ENCODE measurements around the gene MALRD1.
"Not testable (repeated sequence)": the region's sequence is repeated elsewhere in the genome, so short reads cannot be mapped to it uniquely, and the experiment has no call there.

MALRD1 gene

GRCh38 chr10:19497026-19497425 lies 448.4 kb downstream of the MALRD1 start:
- DNase-seq (ENCODE audit: low read depth) = no peak

- no peak for DNase-seq (ENCODE audit: low read depth)
Observed at GRCh38 chr10:19498393-19499290, 450.0 kb downstream of the MALRD1 start.

GRCh38 chr10:19499291-19499770 lies 450.7 kb downstream of the MALRD1 start:
- DNase-seq (ENCODE audit: low read depth) = no peak

GRCh38 chr10:19500959-19501358 lies 452.4 kb downstream of the MALRD1 start:
- no peak for DNase-seq (ENCODE audit: low read depth)

DNA sequence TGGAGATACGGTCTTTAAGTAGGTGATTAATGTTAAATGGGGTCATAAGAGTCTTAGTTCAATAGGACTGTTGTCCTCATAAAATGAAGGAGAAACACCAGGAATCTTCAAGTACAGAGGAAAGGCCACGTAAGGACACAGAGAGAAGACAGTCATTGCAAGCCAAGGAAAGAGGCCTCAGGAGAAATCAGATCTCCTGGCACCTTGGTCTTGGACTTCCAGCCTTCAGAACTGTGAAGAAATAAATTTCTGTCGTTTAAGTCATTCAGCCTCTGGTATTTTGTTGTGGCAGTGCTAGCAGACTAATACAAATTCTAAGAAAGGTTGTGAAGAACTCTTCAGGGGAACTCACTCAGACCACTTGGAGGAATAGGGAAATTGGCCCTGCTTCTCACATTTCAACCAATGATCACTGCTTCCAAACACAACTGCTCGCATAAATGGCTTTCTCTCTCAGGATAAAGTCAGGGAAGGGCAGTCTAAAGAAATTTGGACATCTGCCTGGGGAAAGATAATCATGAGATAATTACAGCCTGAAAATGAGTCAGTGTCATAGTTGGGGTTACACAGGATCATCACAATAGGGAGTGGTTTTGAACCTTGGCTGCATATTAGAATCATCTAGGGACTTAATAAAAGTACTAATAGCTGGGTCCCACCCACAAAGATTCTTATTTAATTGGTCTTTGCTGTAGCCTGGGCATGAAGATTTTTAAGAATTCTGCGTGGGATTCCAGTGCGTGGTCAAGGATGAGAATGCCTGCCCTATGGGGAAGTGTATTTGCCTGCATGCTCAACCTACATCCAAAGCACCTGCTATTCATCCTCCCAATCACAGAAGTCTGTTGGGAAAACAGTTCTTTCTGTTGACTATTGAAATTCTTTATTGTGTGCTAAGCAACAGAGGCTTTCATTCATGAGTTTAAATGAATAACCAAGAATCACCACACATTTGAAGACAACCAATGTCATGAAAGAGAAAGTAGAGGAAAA lies 457.0 kb downstream of the MALRD1 start:
- no peak for DNase-seq (ENCODE audit: low read depth)

DNA sequence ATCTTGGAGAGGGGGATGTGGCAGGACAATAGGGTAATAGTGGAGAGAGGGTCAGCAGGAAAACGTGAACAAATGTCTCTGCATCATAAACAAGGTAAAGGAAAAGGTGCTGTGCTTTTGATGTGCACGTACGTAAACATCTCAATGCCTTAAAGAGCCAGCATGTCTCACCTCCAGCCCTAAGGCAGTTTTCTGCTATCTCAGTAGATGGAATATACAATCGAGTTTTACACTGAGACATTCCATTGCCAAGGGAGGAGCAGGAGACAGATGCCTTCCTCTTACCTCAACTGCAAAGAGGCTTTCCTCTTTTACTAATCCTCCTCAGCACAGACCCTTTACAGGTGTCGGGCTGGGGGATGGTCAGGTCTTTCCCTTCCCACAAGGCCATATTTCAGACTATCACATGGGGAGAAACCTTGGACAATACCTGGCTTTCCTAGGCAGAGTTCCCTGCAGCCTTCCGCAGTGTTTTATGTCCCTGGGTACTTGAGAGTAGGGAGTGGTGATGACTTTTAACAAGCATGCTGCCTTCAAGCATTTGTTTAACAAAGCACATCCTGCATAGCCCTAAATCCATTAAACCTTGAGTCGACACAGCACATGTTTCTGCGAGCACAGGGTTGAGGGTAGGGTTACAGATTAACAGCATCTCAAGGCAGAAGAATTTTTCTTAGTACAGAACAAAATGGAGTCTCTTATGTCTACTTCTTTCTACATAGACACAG lies 461.6 kb downstream of the MALRD1 start:
- DNase-seq (ENCODE audit: low read depth) = not testable (repeated sequence)

DNA sequence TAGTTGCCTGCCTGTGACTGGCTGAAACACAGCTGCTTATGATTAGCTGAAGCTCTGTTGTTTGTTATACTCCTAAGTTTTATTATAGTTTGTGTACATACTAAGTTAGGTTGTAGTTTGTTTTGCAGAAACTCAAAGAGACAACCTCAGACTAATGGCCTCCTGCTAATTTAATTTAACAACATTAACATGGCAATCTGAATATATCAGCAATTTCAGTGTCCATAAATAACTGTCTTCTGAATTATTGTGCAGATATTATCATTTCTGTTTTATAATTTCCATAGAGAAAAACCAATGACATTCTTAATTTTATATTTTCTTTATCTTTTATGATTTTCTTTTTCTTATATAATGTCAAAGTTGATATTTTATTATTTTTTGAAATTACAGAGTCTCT lies 469.5 kb downstream of the MALRD1 start:
- DNase-seq (ENCODE audit: low read depth) = no peak

DNA sequence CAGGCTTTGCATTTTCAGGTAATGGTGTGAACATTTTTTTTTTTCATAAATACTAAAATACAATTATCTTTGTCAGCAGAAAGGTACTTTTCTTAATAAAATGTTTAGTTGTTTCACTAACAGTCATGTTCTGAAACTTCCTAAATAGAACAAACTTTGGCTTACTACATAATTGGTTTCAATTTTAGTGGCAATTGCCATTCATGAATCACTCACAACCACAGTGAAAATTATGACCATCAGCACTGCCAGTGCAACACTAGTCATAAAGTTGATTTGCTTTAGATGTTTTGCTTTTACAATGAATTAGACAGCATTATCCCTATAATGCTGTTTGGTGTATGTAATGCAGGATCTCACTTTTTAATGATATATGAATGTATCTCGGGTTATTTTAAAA lies 470.0 kb downstream of the MALRD1 start:
- no peak for DNase-seq (ENCODE audit: low read depth)

- no peak for DNase-seq (ENCODE audit: low read depth)
Observed at GRCh38 chr10:19531324-19531723, 482.7 kb downstream of the MALRD1 start.

DNA sequence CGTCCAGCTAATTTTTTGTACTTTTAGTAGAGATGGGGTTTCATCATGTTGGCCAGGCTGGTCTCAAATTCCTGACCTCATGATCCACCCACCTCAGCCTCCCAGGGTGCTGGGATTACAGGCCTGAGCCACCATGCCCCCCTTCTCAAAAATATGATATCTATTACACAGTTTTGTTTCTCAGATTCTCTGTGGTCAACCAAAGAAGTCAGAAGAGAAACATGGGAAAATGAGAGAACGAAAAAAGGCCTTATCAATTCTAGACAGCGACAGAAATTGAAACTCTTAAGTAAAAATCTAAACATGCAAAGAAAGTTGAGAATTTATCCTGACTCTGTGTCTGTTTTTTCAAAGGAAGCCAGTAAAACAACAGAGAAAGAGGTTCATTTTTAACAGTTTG lies 483.8 kb downstream of the MALRD1 start:
- no peak for DNase-seq (ENCODE audit: low read depth)

GRCh38 chr10:19541299-19541698 lies 492.7 kb downstream of the MALRD1 start:
- no peak for DNase-seq (ENCODE audit: low read depth)

DNA sequence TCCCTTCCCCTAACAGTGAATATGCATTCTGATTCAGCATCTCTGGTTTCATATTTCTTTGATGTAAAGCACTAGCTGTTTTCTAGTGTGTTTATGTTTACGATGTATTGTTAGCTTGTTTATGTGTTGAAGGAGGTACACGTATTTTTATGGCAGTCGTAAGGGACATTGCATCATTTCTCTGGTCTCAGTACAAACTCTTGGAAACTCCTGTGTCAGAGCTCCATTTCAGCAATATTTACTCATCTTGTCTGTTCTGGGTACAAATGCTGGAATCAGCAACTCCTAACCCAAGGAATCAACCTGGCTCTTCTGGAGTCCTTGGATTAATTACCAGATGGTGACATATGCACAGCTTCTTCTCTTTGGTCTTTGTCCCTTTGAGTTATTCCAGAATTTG lies 497.6 kb downstream of the MALRD1 start:
- no peak for DNase-seq (ENCODE audit: low read depth)

DNA sequence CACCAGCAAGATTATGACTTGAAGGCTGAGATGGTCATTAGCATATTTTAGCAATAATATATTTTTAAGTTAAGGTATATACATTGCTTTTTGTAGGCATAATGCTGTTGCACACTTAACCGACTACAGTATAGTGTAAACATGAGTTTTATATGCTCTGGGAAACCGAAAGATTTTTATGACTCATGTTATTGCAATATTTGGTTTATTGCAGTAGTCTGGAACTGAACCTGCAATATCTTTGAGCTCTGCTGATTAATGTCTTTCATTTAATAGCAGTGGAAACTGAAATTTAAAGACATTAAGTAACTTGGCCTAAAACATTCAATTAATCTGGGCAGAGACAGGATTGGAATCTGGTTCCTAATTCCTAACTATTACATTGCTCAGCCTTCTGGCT lies 500.9 kb downstream of the MALRD1 start:
- DNase-seq (ENCODE audit: low read depth) = no peak

DNA sequence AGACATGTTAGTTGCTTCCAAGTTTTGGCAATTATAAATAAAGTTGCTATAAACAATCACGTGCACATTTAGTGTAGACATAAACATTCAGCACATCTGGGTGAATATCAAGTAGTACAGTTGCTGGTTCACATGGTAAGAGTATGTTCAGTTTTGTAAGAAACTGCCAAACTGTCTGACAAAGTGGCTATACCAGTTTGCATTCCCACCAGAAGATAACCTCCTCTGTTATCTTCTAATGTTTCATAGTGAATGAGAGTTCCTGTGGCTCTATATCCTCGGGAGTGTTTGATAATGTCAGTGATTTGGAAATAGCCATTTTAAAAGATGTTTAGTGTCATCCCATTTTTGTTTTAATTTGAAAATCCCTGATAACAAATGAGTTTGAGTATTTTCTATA lies 508.1 kb downstream of the MALRD1 start:
- no peak for DNase-seq (ENCODE audit: low read depth)

- no peak for DNase-seq (ENCODE audit: low read depth)
Observed at GRCh38 chr10:19561181-19561580, 512.6 kb downstream of the MALRD1 start.

GRCh38 chr10:19563388-19564141 lies 515.0 kb downstream of the MALRD1 start:
- DNase-seq (ENCODE audit: low read depth) = no peak

GRCh38 chr10:19570120-19570519 lies 521.5 kb downstream of the MALRD1 start:
- no peak for DNase-seq (ENCODE audit: low read depth)

DNA sequence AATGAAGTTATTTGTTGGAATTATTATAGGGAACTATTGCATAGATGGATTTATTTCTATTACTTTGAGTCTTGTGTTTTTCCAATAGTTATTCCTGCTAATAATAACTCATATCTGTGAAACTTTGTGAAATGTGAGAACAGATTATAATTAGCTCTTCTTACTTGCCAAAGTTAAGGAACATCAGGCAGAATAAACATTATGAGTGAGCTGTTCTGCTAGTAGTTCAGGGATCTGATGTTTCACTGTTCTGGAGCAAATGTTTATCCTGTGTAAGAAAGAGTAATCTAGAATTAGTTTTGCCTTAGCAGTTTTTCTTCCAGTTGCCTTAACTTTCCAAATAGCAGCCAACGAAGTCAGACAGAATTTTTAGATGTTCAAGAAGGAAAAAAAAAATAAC lies 522.4 kb downstream of the MALRD1 start:
- DNase-seq (ENCODE audit: low read depth) = no peak

GRCh38 chr10:19572056-19572455 lies 523.5 kb downstream of the MALRD1 start:
- no peak for DNase-seq (ENCODE audit: low read depth)

DNA sequence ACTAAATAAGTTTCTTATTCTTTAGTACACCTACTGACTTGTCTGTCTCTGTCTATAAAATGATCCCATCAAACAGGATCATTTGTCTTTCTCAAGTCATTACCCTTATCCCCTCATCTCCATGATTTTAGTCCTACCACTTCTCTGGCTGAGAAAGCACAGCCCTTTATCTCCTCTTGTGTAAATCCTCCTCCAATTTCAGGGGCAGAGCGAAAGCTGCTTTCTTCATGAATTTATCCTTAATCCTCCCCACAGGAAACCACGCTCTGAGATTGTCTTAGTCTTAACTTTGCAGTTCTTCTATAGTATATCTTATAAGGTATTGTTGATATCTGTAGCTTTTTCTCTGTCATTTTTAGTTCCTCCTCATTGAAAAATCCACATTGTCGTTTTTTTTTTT lies 528.0 kb downstream of the MALRD1 start:
- DNase-seq (ENCODE audit: low read depth) = no peak

- DNase-seq (ENCODE audit: low read depth) = no peak
Observed at GRCh38 chr10:19577381-19577780, 528.8 kb downstream of the MALRD1 start.

Data from non-pigmented ciliary epithelial cell (primary cell).